Measurements from ENCODE around the gene DNAI7. TPM values are rescaled to one million over a fixed set of nuclear protein-coding genes. Genes with fewer than 3 reads are reported as not detected.

Gene DNAI7
- total RNA-seq, 1 donor from 2014 or later, result 3.3 TPM

DNA sequence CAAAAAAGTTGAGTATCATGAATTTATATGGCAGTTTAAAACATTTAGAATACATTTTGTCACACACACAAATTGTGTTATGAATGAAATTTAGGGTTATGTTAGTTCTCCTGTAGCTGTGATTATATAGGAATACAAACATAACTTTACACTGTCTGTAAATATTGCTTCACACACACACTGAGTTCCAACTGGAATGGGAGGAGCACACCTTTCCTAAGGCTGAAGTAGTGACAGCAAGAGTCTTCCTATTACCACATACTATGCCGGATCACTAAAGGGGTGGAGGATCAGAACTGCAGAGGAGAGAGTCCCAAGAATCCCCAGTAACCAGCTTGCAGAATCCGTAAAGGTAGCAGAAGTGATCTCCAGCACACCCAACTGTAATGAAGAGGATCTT lies 63.7 kb downstream of the DNAI7 start:
- TF ChIP-seq, protein P1, sequence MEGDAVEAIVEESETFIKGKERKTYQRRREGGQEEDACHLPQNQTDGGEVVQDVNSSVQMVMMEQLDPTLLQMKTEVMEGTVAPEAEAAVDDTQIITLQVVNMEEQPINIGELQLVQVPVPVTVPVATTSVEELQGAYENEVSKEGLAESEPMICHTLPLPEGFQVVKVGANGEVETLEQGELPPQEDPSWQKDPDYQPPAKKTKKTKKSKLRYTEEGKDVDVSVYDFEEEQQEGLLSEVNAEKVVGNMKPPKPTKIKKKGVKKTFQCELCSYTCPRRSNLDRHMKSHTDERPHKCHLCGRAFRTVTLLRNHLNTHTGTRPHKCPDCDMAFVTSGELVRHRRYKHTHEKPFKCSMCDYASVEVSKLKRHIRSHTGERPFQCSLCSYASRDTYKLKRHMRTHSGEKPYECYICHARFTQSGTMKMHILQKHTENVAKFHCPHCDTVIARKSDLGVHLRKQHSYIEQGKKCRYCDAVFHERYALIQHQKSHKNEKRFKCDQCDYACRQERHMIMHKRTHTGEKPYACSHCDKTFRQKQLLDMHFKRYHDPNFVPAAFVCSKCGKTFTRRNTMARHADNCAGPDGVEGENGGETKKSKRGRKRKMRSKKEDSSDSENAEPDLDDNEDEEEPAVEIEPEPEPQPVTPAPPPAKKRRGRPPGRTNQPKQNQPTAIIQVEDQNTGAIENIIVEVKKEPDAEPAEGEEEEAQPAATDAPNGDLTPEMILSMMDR (IDR thresholded peaks at IDR 0.05; ENCODE audit: unreplicated experiment), result no peak
- Mint-ChIP-seq H3K9me3 (ENCODE audit: low read depth) (peaks cover 2% of the 10 kb centered on the region), H3K4me1 (ENCODE audit: low read depth) (peaks cover 3% of the 10 kb centered on the region), H3K4me3 (ENCODE audit: low read depth) (no peak overlapping the region), H3K27ac (no peak overlapping the region), H3K36me3 (ENCODE audit: insufficient read depth) (peaks cover under 1% of the 10 kb centered on the region), H3K27me3 (no peaks in the 10 kb centered on the region)
- no peak for DNase-seq (ENCODE audit: low spot score, unreplicated experiment)

- Mint-ChIP-seq H3K27me3 (no peaks in the 10 kb centered on the region), H3K4me1 (ENCODE audit: low read depth) (peaks cover 3% of the 10 kb centered on the region), H3K36me3 (ENCODE audit: insufficient read depth) (no peaks in the 10 kb centered on the region), H3K4me3 (ENCODE audit: low read depth) (no peak overlapping the region), H3K9me3 (ENCODE audit: low read depth) (no peaks in the 10 kb centered on the region), H3K27ac (no peak overlapping the region)
- TF ChIP-seq, protein P1 (IDR thresholded peaks at IDR 0.05; ENCODE audit: unreplicated experiment), result peak; percentile 96
- DNase-seq (ENCODE audit: low spot score, unreplicated experiment), result no peak
These were observed 64.2 kb downstream of the DNAI7 start for GRCh38 chr12:25130741-25131188.

- Mint-ChIP-seq H3K9me3 (ENCODE audit: low read depth) (no peaks in the 10 kb centered on the region), H3K4me3 (ENCODE audit: low read depth) (no peak overlapping the region), H3K36me3 (ENCODE audit: insufficient read depth) (no peaks in the 10 kb centered on the region), H3K27ac (no peak overlapping the region), H3K4me1 (ENCODE audit: low read depth) (peaks cover 3% of the 10 kb centered on the region), H3K27me3 (no peaks in the 10 kb centered on the region)
- no peak for DNase-seq (ENCODE audit: low spot score, unreplicated experiment)
- TF ChIP-seq, protein P1 (IDR thresholded peaks at IDR 0.05; ENCODE audit: unreplicated experiment), result no peak
These were observed 68.2 kb downstream of the DNAI7 start for GRCh38 chr12:25126746-25127145.

GRCh38 chr12:25126101-25126500 lies 68.9 kb downstream of the DNAI7 start:
- no peak for DNase-seq (ENCODE audit: low spot score, unreplicated experiment)
- Mint-ChIP-seq H3K9me3 (ENCODE audit: low read depth) (no peaks in the 10 kb centered on the region), H3K27ac (no peak overlapping the region), H3K36me3 (ENCODE audit: insufficient read depth) (no peaks in the 10 kb centered on the region), H3K27me3 (no peaks in the 10 kb centered on the region), H3K4me3 (ENCODE audit: low read depth) (no peak overlapping the region), H3K4me1 (ENCODE audit: low read depth) (peaks cover 3% of the 10 kb centered on the region)
- TF ChIP-seq, protein P1 (IDR thresholded peaks at IDR 0.05; ENCODE audit: unreplicated experiment), result no peak

DNA sequence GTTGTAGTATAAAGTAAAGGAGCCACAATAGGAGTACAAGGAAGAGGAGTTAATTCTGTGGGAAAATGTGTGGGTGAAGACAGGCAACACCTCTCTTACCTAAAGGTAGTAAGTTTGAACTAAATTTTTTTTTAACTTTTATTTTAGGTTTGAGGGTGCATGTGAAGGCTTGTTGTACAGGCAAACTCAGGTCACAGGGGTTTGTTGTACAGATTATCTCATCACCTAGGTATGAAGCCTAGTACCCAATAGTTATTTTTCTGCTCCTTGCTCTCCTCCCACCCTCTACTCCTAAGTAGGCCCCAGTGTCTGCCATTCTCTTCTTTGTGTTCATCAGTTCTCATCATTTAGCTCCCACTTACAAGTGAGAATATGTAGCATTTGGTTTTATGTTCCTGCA lies 70.5 kb downstream of the DNAI7 start:
- H3K27ac Mint-ChIP-seq, result no peak overlapping the region

More for the DNA sequence above, 70.5 kb downstream of the DNAI7 start:
- no peaks in the 10 kb centered on the region for H3K36me3 Mint-ChIP-seq (ENCODE audit: insufficient read depth)
- TF ChIP-seq, protein P1 (IDR thresholded peaks at IDR 0.05; ENCODE audit: unreplicated experiment), result no peak
- H3K4me1 Mint-ChIP-seq (ENCODE audit: low read depth), result peaks cover 3% of the 10 kb centered on the region
- H3K27me3 Mint-ChIP-seq, result no peaks in the 10 kb centered on the region
- no peak overlapping the region for H3K4me3 Mint-ChIP-seq (ENCODE audit: low read depth)
- no peaks in the 10 kb centered on the region for H3K9me3 Mint-ChIP-seq (ENCODE audit: low read depth)
- no peak for DNase-seq (ENCODE audit: low spot score, unreplicated experiment)

Data from progenitor cell of endocrine pancreas (in vitro differentiated cells).